HG02610 (cell line): ENCODE results near the gene BCL3.

ENCODE experiments used
- ATAC-seq: cut with Tn5 transposase; IDR thresholded peaks from one replicate; pipeline ENCODE4 v1.9.1; 2021; ENCODE audit warnings: mild to moderate bottlenecking, moderate library complexity; ENCODE audit not compliant: unreplicated experiment

Gene BCL3

DNA sequence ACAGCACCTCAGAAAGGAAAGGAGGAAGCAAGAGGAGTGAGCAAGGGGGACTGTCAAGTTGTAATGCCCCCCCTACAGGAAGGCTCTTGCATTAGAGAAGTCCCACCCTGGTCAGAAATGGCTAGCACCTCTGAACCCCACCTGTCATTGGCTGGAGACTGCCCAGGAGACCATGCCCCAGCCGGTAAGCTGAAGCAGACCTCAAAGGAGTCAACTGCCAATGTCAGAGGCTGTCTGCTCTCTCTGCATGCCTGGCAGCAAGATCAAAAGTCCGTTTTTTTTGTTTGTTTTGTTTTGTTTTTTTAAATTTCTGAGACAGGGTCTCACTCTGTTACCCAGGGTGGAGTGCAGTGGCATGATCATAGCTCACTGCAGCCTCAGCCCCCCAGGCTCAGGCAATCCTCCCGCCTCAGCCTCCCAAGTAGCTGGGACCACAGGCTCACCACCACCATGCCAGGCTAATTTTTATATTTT is 8.1 kb upstream of the BCL3 start:
- ATAC-seq: no peak

GRCh38 chr19:44741258-44741731 is 7.2 kb upstream of the BCL3 start:
- ATAC-seq: no peak

- ATAC-seq: no peak
Observed at GRCh38 chr19:44741841-44742329, 6.6 kb upstream of the BCL3 start.

GRCh38 chr19:44742330-44743061 is 6.0 kb upstream of the BCL3 start:
- ATAC-seq: no peak

GRCh38 chr19:44744871-44745332 is 3.6 kb upstream of the BCL3 start:
- no peak for ATAC-seq

GRCh38 chr19:44745341-44745831 is 3.1 kb upstream of the BCL3 start:
- ATAC-seq: no peak

- no peak for ATAC-seq
Observed at GRCh38 chr19:44745887-44746600, 2.5 kb upstream of the BCL3 start.

DNA sequence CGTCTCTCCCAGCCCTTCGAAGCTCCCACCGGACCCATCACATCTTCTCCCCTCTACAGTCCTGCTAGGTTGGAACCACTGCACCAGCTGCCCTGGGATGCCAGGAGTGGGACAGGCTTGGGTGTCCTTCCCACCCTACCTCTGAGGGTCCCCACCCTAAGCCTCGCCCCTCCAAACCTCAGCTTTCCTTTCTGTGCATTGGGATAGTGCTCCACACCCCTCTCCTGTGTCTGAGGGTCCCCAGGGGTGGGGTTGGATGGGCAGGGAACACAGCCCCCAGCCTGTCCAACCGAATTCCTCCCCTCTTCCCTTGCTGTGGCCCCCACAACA is 1.9 kb upstream of the BCL3 start:
- ATAC-seq: no peak

GRCh38 chr19:44746946-44747738 is 1.4 kb upstream of the BCL3 start:
- ATAC-seq: peak; percentile 53

GRCh38 chr19:44747739-44748425 is 626 bp upstream of the BCL3 start:
- no peak for ATAC-seq

DNA sequence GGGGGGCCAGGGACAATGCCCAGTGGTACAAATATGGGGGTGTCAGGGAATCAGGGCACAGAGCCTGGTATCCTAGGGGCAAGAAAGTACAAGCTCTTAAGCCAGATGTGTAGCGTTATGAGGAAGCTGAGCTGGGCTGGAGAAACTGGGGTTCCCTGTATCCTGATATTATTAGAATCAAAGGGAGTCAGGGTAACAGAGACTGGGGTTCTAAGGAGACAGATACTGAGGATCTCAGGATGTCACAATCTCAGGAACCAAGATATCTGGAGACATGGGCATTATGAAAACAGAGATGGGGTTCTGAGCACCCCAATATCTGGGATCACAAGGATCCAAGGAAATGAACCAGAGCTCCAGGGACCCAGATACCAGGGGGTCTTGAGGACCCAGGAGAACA is 784 bp downstream of the BCL3 start:
- ATAC-seq: no peak

DNA sequence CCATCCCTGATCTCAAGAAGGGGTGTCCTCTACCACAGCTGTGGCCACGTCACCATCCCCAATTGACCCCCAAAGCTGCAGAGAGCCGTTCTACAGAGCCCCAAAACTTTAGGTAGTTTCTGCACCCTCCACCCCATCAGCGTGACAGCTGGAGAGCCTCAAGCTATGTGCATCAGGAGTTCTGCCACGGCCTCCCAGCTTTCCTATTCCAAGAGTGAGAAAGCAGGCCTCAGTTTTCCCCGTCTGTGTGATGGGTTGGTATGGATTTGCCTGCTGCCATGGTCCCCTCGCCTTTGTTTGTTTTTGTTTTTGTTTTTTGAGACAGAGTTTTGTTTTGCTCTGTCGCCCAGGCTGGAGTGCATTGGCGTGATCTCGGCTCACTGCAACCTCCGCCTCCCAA is 1.5 kb downstream of the BCL3 start:
- no peak for ATAC-seq

GRCh38 chr19:44752123-44752815 is 3.8 kb downstream of the BCL3 start:
- no peak for ATAC-seq

- ATAC-seq: peak; percentile 66
Observed at GRCh38 chr19:44752816-44753625, 4.5 kb downstream of the BCL3 start.

- no peak for ATAC-seq
Observed at GRCh38 chr19:44753626-44753931, 5.1 kb downstream of the BCL3 start.

- ATAC-seq: no peak
Observed at GRCh38 chr19:44753932-44754749, 5.6 kb downstream of the BCL3 start.

GRCh38 chr19:44754750-44755080 is 6.2 kb downstream of the BCL3 start:
- ATAC-seq: no peak

- no peak for ATAC-seq
Observed at GRCh38 chr19:44755219-44755618, 6.7 kb downstream of the BCL3 start.
